OCI-LY1 (cell line): ENCODE data around the gene THTPA.

Experiments
- CTCF ChIP-seq: fragments of 200-600 bp; sonication (generic), shearing (Covaris generic); IDR thresholded peaks from 2 replicates; pipeline ENCODE4 v1.5.1; 2017; ENCODE audit warnings: mild to moderate bottlenecking, antibody characterized with exemption, low read length, moderate library complexity, mixed read lengths
- EZH2 ChIP-seq: fragments of 200-600 bp; sonication (generic), shearing (Covaris generic); IDR thresholded peaks from 2 replicates; pipeline ENCODE4 v1.8.0; 2017; ENCODE audit warnings: borderline replicate concordance, mixed run types, mild to moderate bottlenecking, antibody characterized with exemption, low read length, moderate library complexity, mixed read lengths

DNA sequence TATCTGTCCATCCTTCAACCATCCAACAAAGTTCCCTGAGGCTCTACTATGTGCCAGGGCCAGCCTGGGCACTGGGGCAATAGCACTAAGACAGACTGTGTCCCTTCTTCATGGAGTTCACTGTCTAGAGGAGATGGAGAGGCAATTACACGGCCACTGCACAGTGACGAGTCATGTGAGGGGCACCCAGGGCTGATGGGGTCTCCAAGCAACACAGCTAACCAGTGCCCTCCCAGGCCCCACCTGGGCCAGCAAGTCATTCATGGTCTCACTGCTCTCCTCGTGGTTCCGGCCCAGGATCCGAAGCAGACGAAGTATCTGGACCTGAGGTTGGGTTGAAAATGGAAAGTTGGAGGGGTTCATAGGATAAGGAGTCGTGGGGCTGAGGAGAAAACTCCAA is 8.8 kb downstream of the THTPA start:
- TF ChIP-seq CTCF (no peak), EZH2 (no peak)
